Endothelial cell of umbilical vein (primary cell): ENCODE results near the gene GALNT13. TPM values are rescaled to one million over a fixed set of nuclear protein-coding genes. Genes with fewer than 3 reads are reported as not detected.
A peak's percentile ranks its signal among the peaks of the same experiment; 100 is the strongest.

Experiments used
- BruUV-seq: library from RNA; stranded (reverse); fragments of 400-500 nt; replicated peaks from 2 replicates; lab custom pipeline; 2021; lab: Mats Ljungman, UMichigan
- CTCF ChIA-PET: fragments of 300-600, 350-600 bp; sonication (Branson Sonifier 250); formaldehyde crosslinking; loops from one replicate; lab custom pipeline; 2021; ENCODE audit warnings: antibody characterized with exemption, inconsistent platforms; lab: Charles Lee
- POLR2A ChIA-PET: fragments of 300-600, 350-600 bp; sonication (Branson Sonifier 250); formaldehyde crosslinking; loops from one replicate; lab custom pipeline; 2021; ENCODE audit warnings: antibody characterized with exemption, inconsistent platforms; lab: Charles Lee
- DNase-seq: peaks from one replicate; pipeline ENCODE4 v3.0.0-alpha.2; 2011; ENCODE audit warnings: low read depth, low spot score
- FAIRE-seq: peaks from 2 replicates; lab custom pipeline; 2011; peaks lifted over from hg19 to GRCh38; lab: Jason Lieb, UNC
- H2AFZ ChIP-seq: 2 replicates; pipeline ENCODE4 v1.6.0; 2012; ENCODE audit warnings: low read depth, low read length, control low read depth, inconsistent platforms
- H3K27ac ChIP-seq: 2 replicates; pipeline ENCODE4 v1.5.1; 2011; ENCODE audit warnings: low read depth, mild to moderate bottlenecking, control low read depth, low read length, moderate library complexity; ENCODE audit not compliant: insufficient read depth
- H3K27me3 ChIP-seq, 2 experiments: 2 replicates each; pipeline versions ENCODE4 v1.6.0 to v1.6.1; 2011; ENCODE audit warnings: low read length in 2 of 2, mixed read lengths in 1 of 2; ENCODE audit not compliant: control insufficient read depth in 2 of 2, insufficient read depth in 2 of 2
- H3K36me3 ChIP-seq, 2 experiments: 2 replicates in 1 of 2; 3 replicates in 1 of 2; pipeline ENCODE4 v1.5.1; 2011; ENCODE audit warnings: low read length in 2 of 2, mild to moderate bottlenecking in 1 of 2, moderate library complexity in 1 of 2; ENCODE audit not compliant: control insufficient read depth in 2 of 2, insufficient read depth in 2 of 2; ENCODE audit errors: extremely low read depth in 1 of 2
- H3K4me1 ChIP-seq: 3 replicates; pipeline ENCODE4 v1.5.1; 2011; ENCODE audit warnings: mild to moderate bottlenecking, low read length; ENCODE audit not compliant: control insufficient read depth, insufficient read depth; ENCODE audit errors: extremely low read depth
- H3K4me2 ChIP-seq: 2 replicates; pipeline ENCODE4 v1.6.1; 2011; ENCODE audit warnings: low read length, control low read depth, mixed read lengths; ENCODE audit not compliant: insufficient read depth
- H3K4me3 ChIP-seq, 3 experiments: fragments of 200-600 bp in 1 of 3; sonication (generic), shearing (Covaris generic) in 1 of 3; replicated peaks in 1 of 3; 2 replicates each; pipeline ENCODE4 v1.5.1; 2011 to 2016; ENCODE audit warnings: control low read depth in 3 of 3, low read length in 3 of 3, mild to moderate bottlenecking in 2 of 3, inconsistent platforms in 1 of 3, low read depth in 1 of 3, moderate library complexity in 1 of 3; ENCODE audit not compliant: insufficient read depth in 1 of 3
- H3K79me2 ChIP-seq: 2 replicates; pipeline ENCODE4 v1.6.0; 2012; ENCODE audit warnings: low read length, inconsistent platforms; ENCODE audit not compliant: control insufficient read depth, insufficient read depth
- H3K9ac ChIP-seq: replicated peaks from 2 replicates; pipeline ENCODE3; 2011; ENCODE audit warnings: low read length, control low read depth; ENCODE audit not compliant: insufficient read depth; ENCODE audit errors: extremely low read depth
- H3K9me1 ChIP-seq: replicated peaks from 3 replicates; pipeline ENCODE4 v1.6.0; 2011; ENCODE audit warnings: mild to moderate bottlenecking, low read length; ENCODE audit not compliant: control insufficient read depth, insufficient read depth; ENCODE audit errors: extremely low read depth
- H3K9me3 ChIP-seq: replicated peaks from 2 replicates; pipeline ENCODE4 v1.5.1; 2012; ENCODE audit warnings: low read length, inconsistent platforms; ENCODE audit not compliant: control insufficient read depth, insufficient read depth
- H4K20me1 ChIP-seq: replicated peaks from 2 replicates; pipeline ENCODE3; 2011; ENCODE audit warnings: mild to moderate bottlenecking, low read length; ENCODE audit not compliant: control insufficient read depth, insufficient read depth; ENCODE audit errors: extremely low read depth
- FOS ChIP-seq: IDR thresholded peaks from 2 replicates; pipeline ENCODE4 v1.6.1; 2011; ENCODE audit warnings: mild to moderate bottlenecking, low read length, moderate library complexity, borderline replicate concordance; ENCODE audit not compliant: insufficient read depth
- GATA2 ChIP-seq: IDR thresholded peaks from 2 replicates; pipeline ENCODE4 v1.7.0; 2011; ENCODE audit warnings: low read depth, mild to moderate bottlenecking, moderate library complexity, mixed read lengths, low read length; ENCODE audit not compliant: insufficient read length, insufficient read depth
- JUN ChIP-seq: IDR thresholded peaks from 2 replicates; pipeline ENCODE4 v1.6.1; 2011; ENCODE audit warnings: borderline replicate concordance, low read depth; ENCODE audit not compliant: insufficient read length, insufficient read depth
- POLR2A ChIP-seq: IDR thresholded peaks from 2 replicates; pipeline ENCODE4 v1.6.1; 2012; ENCODE audit warnings: low read depth, mild to moderate bottlenecking, control low read depth, low read length
- POLR2AphosphoS5 ChIP-seq: IDR thresholded peaks from 2 replicates; pipeline ENCODE4 v1.6.1; 2012; ENCODE audit warnings: low read depth, mild to moderate bottlenecking, control low read depth, low read length, moderate library complexity; ENCODE audit not compliant: insufficient read depth
- dilution Hi-C: fragments of 300-500 bp; cut with MboI; formaldehyde crosslinking; loops from one replicate; pipeline ENCODE4 v1.15.0; 2019; ENCODE audit warnings: low sequenced_read_pairs; ENCODE audit not compliant: extremely low pct_ligation_motif_present
- intact Hi-C: fragments of 100-400 bp; cut with micrococcal nuclease; formaldehyde crosslinking; loops from one replicate; pipeline ENCODE4 v1.10.0; 2022
- polyA plus RNA-seq, 4 experiments: library from polyadenylated mRNA; depleted of rRNA in 3 of 4; stranded (reverse) in 3 of 4; unstranded in 1 of 4; fragments of >200 nt; gene quantifications; 2 replicates each; pipeline versions ENCODE4 v1.2.1 to v1.2.3, GENCODE V29; 2011 to 2012; ENCODE audit warnings: missing spikeins in 1 of 4
- total RNA-seq: library from RNA; stranded (reverse); gene quantifications from 2 replicates; pipeline ENCODE4 v1.2.3, GENCODE V29; 2021
- TF ChIP-seq, protein P1 (sequence below), 2 donors: IDR thresholded peaks; 1 replicate in 1 of 2; 2 replicates in 1 of 2; pipeline ENCODE4 v1.5.1; 2011; ENCODE audit warnings: low read length in 2 of 2, mild to moderate bottlenecking in 2 of 2, moderate library complexity in 2 of 2, control low read depth in 1 of 2, inconsistent platforms in 1 of 2, low read depth in 1 of 2; ENCODE audit not compliant: insufficient read depth in 1 of 2; ENCODE audit errors: extremely low read depth in 1 of 2

The GALNT13 gene
- total and polyA plus RNA-seq, 2 donors (not counting 3 experiments of a cell fraction or from before 2014, with no cell fraction given), result 0.06 TPM; not detected in 1

GRCh38 chr2:154402213-154402612 lies 530.5 kb downstream of the GALNT13 start:
- peak; percentile 66 for FAIRE-seq
- no peak overlapping the region for H3K27ac ChIP-seq
- H3K27me3 ChIP-seq, result no peaks in the 10 kb centered on the region
- no peak overlapping the region for H3K4me3 ChIP-seq
- BruUV-seq, result no TSS peak
- H3K4me1 ChIP-seq, result no peaks in the 10 kb centered on the region
- dilution Hi-C loops (no loop called here), intact Hi-C loops (loop anchor here (1.0 to 2.0 kb wide), 3 partner anchors 821 to 908 kb away; no protein-coding TSS in a partner anchor)
- H3K4me2 ChIP-seq, result no peak overlapping the region
- DNase-seq, result peak; percentile 33
- no peaks in the 10 kb centered on the region for H3K79me2 ChIP-seq
- ChIA-PET POLR2A (no interaction called here), CTCF (interaction anchor here (0.9 to 2.4 kb wide), 3 partner anchors 750 to 908 kb away, joined by 3 to 12 read pairs (median 3); no protein-coding TSS in a partner anchor)
- H3K9ac ChIP-seq, result no peak overlapping the region
- no peaks in the 10 kb centered on the region for H3K9me3 ChIP-seq
- H3K36me3 ChIP-seq, result no peaks in the 10 kb centered on the region
- H3K9me1 ChIP-seq, result no peaks in the 10 kb centered on the region
- H4K20me1 ChIP-seq, result no peaks in the 10 kb centered on the region
- TF ChIP-seq, protein P1, sequence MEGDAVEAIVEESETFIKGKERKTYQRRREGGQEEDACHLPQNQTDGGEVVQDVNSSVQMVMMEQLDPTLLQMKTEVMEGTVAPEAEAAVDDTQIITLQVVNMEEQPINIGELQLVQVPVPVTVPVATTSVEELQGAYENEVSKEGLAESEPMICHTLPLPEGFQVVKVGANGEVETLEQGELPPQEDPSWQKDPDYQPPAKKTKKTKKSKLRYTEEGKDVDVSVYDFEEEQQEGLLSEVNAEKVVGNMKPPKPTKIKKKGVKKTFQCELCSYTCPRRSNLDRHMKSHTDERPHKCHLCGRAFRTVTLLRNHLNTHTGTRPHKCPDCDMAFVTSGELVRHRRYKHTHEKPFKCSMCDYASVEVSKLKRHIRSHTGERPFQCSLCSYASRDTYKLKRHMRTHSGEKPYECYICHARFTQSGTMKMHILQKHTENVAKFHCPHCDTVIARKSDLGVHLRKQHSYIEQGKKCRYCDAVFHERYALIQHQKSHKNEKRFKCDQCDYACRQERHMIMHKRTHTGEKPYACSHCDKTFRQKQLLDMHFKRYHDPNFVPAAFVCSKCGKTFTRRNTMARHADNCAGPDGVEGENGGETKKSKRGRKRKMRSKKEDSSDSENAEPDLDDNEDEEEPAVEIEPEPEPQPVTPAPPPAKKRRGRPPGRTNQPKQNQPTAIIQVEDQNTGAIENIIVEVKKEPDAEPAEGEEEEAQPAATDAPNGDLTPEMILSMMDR (IDR thresholded peaks at IDR 0.05; ENCODE audit: extremely low read depth in 1 of 2, insufficient read depth in 1 of 2, low read depth in 1 of 2, low read length in 2 of 2), result peak in 1 of 2 donors; percentile 30
- TF ChIP-seq POLR2A (no peak), POLR2AphosphoS5 (no peak), JUN (no peak), GATA2 (no peak), FOS (no peak)
- no peak overlapping the region for H2AFZ ChIP-seq
